AG04450 (cell line): ENCODE data around the gene EEF1A2. TPM values are rescaled to one million over a fixed set of nuclear protein-coding genes. Genes with fewer than 3 reads are reported as not detected.

ENCODE experiments used
- CTCF ChIA-PET: fragments of 300-600, 350-600 bp; formaldehyde crosslinking; extraction: SDS; loops from one replicate; lab custom pipeline; 2022; ENCODE audit warnings: antibody characterized with exemption, inconsistent platforms; lab: Charles Lee
- POLR2A ChIA-PET: fragments of 350-600 bp; formaldehyde crosslinking; extraction: SDS; loops from one replicate; lab custom pipeline; 2021; ENCODE audit warnings: antibody characterized with exemption, inconsistent platforms; lab: Yijun Ruan, JAX
- DNase-seq: peaks from one replicate; pipeline ENCODE4 v3.0.0-alpha.2; 2011; ENCODE audit warnings: low read depth, low spot score
- H3K27ac ChIP-seq: one replicate; pipeline ENCODE4 v1.5.1; 2012; ENCODE audit warnings: low read depth, low read length, control low read depth
- H3K27me3 ChIP-seq: one replicate; pipeline ENCODE4 v1.6.0; 2012; ENCODE audit warnings: low read length; ENCODE audit not compliant: control insufficient read depth, insufficient read depth
- H3K4me3 ChIP-seq: 2 replicates; pipeline ENCODE4 v1.5.1; 2011; ENCODE audit warnings: mild to moderate bottlenecking, low read depth, low read length, control low read depth
- H3K9me3 ChIP-seq: 2 replicates; pipeline ENCODE4 v1.5.1; 2012; ENCODE audit warnings: low read length; ENCODE audit not compliant: control insufficient read depth, insufficient read depth
- CTCF ChIP-seq: IDR thresholded peaks from 2 replicates; pipeline ENCODE4 v1.5.1; 2011; ENCODE audit warnings: low read depth, low read length, control low read depth, inconsistent platforms
- polyA plus RNA-seq: library from polyadenylated mRNA; depleted of rRNA; stranded (reverse); fragments of >200 nt; gene quantifications from 2 replicates; pipeline ENCODE4 v1.2.3, GENCODE V29; 2011

Gene EEF1A2
- polyA plus RNA-seq, 1 experiment: 0.94 TPM

DNA sequence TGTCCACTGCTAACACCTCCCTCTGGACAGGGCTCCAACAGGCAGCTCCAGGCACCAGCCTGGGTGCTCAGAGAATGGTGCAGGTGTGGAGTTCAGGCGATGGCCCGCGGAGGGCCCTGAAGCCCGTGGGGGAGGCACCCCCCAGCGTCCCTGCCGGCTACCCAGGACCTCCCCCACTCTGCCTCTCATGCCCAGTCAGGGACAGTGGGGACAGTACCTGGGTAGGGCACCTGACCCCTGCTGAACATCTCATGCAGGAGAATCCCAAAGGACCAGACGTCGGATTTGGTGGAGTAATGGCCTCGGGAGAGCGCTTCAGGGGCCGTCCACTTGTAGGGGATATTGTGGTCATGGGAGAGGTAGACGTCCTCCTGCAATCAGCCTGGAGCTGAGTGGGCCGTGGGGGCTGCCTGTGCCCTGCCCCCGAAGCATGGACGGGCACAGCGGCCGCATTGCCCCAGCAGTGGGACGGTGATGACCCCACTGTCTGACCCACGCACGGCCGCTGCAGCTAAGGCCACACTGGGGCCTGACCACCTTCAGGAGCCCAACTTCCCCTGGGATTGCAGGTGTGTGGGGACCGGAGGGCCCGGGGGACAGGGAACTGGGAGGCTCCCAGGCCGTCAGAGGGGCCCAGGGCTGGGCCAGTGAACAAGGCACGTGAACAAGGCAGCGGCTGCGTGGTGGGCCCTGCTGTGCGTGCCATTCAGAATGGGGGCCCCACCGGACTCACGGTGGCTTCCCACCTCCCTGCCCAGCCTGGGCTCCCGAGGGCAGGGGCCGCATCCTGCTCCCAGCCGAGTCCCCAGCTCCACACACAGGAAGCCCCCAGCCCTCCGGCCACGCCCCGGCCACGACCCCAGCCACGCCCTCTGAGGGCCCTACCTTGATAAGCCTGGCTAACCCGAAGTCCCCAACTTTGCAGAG lies 31.2 kb upstream of the EEF1A2 start:
- H3K27ac ChIP-seq: no peak overlapping the region
- no peaks in the 10 kb centered on the region; the same call in 1 of the 2 replicates for H3K9me3 ChIP-seq
- peaks cover 6% of the 10 kb centered on the region for H3K27me3 ChIP-seq
- no peak overlapping the region for H3K4me3 ChIP-seq
- DNase-seq: no peak
- ChIA-PET CTCF (interaction anchor here (0.6 kb wide), 1 partner anchor 746 kb away, joined by 3 read pairs; no protein-coding TSS in a partner anchor), POLR2A (interaction anchor here (3.1 kb wide), 1 partner anchor 9 kb away, joined by 18 read pairs; the partner anchor contains the start of gene PPDPF)
- no peak for TF ChIP-seq CTCF

GRCh38 chr20:63529180-63529860 lies 30.4 kb upstream of the EEF1A2 start:
- POLR2A ChIA-PET: interaction anchor here (0.7 to 3.1 kb wide), 2 partner anchors 9 to 59 kb away, joined by 3 to 18 read pairs; partner anchors contain the start of gene PPDPF
- Histone ChIP-seq H3K4me3 (no peak overlapping the region), H3K9me3 (no peaks in the 10 kb centered on the region; the same call in 1 of the 2 replicates), H3K27ac (no peak overlapping the region), H3K27me3 (peaks cover 2% of the 10 kb centered on the region)
- DNase-seq: no peak
- TF ChIP-seq CTCF: no peak
- CTCF ChIA-PET: interaction anchor here (2.8 kb wide), 1 partner anchor 9 kb away, joined by 9 read pairs; the partner anchor contains the start of gene PTK6

- peaks cover 8% of the 10 kb centered on the region for H3K9me3 ChIP-seq
- TF ChIP-seq CTCF: no peak
- no peaks in the 10 kb centered on the region for H3K27me3 ChIP-seq
- no peak overlapping the region for H3K4me3 ChIP-seq
- DNase-seq: no peak
- CTCF ChIA-PET: interaction anchor here (2.8 kb wide), 1 partner anchor 11 kb away, joined by 9 read pairs; the partner anchor contains the start of gene PTK6
- POLR2A ChIA-PET: no interaction called here
- H3K27ac ChIP-seq: no peak overlapping the region
Observed at GRCh38 chr20:63527184-63527583, 28.3 kb upstream of the EEF1A2 start.

DNA sequence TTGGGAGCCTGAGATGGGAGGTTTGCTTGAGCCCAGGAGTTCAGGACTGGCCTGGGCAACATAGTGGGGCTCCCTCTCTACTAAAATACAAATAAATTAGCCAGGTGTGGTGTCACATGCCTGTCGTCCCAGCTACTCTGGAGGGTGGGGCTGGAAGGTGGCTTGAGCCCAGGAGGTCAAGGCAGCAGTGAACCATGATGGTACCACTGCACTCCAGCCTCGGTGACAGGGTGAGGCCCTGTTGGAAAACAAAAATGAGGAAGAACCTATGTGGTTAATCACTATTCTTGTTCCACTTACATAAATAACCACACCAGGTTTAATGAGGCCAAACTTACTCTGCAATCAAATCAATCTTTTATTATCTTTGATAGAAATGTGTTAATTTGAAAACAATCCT lies 27.1 kb upstream of the EEF1A2 start:
- H3K27me3 ChIP-seq: no peaks in the 10 kb centered on the region
- peaks cover 8% of the 10 kb centered on the region for H3K9me3 ChIP-seq
- ChIA-PET CTCF (no interaction called here), POLR2A (no interaction called here)
- TF ChIP-seq CTCF: no peak
- H3K27ac ChIP-seq: no peak overlapping the region
- no peak for DNase-seq
- H3K4me3 ChIP-seq: no peak overlapping the region
